GM23338 (cell line): ENCODE data around the gene SLC8A1. TPM values are rescaled to one million over a fixed set of nuclear protein-coding genes. Genes with fewer than 3 reads are reported as not detected.

Source experiments
- ATAC-seq: fragments of 200-7000 bp; cut with Tn5 transposase; 3 replicates; pipeline ENCODE4 v1.9.1; 2020
- DNase-seq: peaks from one replicate; pipeline ENCODE4 v3.0.0-alpha.2; 2015; ENCODE audit warnings: low spot score
- H2AFZ ChIP-seq: fragments of 200-600 bp; sonication (generic); 2 replicates; pipeline ENCODE4 v1.8.0; 2016; ENCODE audit warnings: antibody characterized with exemption, mild to moderate bottlenecking, moderate library complexity
- H3F3A ChIP-seq: fragments of 200-600 bp; sonication (generic); replicated peaks from 2 replicates; pipeline ENCODE4 v1.8.0; 2017; ENCODE audit warnings: antibody characterized with exemption, mixed run types, low read depth
- H3K27ac ChIP-seq: fragments of 200-600 bp; sonication (generic); 2 replicates; pipeline ENCODE4 v1.6.1; 2016; ENCODE audit warnings: low read depth
- H3K27me3 ChIP-seq: fragments of 200-600 bp; sonication (generic); 2 replicates; pipeline ENCODE4 v1.8.0; 2016; ENCODE audit warnings: mild to moderate bottlenecking, mixed run types, moderate library complexity; ENCODE audit not compliant: insufficient read depth
- H3K36me3 ChIP-seq: fragments of 200-600 bp; sonication (generic); 2 replicates; pipeline ENCODE4 v1.8.0; 2016; ENCODE audit warnings: mild to moderate bottlenecking; ENCODE audit not compliant: insufficient read depth
- H3K4me1 ChIP-seq: fragments of 200-600 bp; sonication (generic); 2 replicates; pipeline ENCODE4 v1.8.0; 2016; ENCODE audit warnings: mild to moderate bottlenecking, moderate library complexity; ENCODE audit not compliant: insufficient read depth
- H3K4me2 ChIP-seq: fragments of 200-600 bp; sonication (generic); 2 replicates; pipeline ENCODE4 v1.7.1; 2017; ENCODE audit warnings: mixed run types
- H3K4me3 ChIP-seq: fragments of 200-600 bp; sonication (generic); 2 replicates; pipeline ENCODE4 v1.6.1; 2016; ENCODE audit warnings: mixed run types
- H3K79me2 ChIP-seq: fragments of 200-600 bp; sonication (generic); replicated peaks from 2 replicates; pipeline ENCODE4 v1.8.0; 2017; ENCODE audit warnings: mild to moderate bottlenecking; ENCODE audit not compliant: insufficient read depth
- H3K9me2 ChIP-seq: fragments of 200-600 bp; sonication (generic); 2 replicates; pipeline ENCODE4 v1.8.0; 2017; ENCODE audit not compliant: insufficient read depth
- H4K20me1 ChIP-seq: fragments of 200-600 bp; sonication (generic); replicated peaks from 2 replicates; pipeline ENCODE4 v1.8.0; 2017; ENCODE audit warnings: mild to moderate bottlenecking; ENCODE audit not compliant: insufficient read depth
- H3K27ac Mint-ChIP-seq: 2 replicates; pipeline ENCODE4 v1.8.0; 2020; ENCODE audit warnings: inconsistent platforms, mild to moderate bottlenecking, moderate library complexity, mixed read lengths
- H3K27me3 Mint-ChIP-seq: 3 replicates; pipeline ENCODE4 v1.8.0; 2022; ENCODE audit warnings: low read depth, mild to moderate bottlenecking, moderate library complexity, mixed read lengths, inconsistent platforms; ENCODE audit not compliant: insufficient read depth, poor library complexity
- H3K36me3 Mint-ChIP-seq: 3 replicates; pipeline ENCODE4 v1.8.0; 2021; ENCODE audit warnings: low read depth, mild to moderate bottlenecking, inconsistent platforms, moderate library complexity, mixed read lengths
- H3K4me1 Mint-ChIP-seq: 3 replicates; pipeline ENCODE4 v1.8.0; 2020; ENCODE audit warnings: mild to moderate bottlenecking, inconsistent platforms, mixed read lengths
- H3K4me3 Mint-ChIP-seq: 3 replicates; pipeline ENCODE4 v1.8.0; 2021; ENCODE audit warnings: moderate library complexity, mild to moderate bottlenecking, inconsistent platforms, mixed read lengths
- H3K9me3 Mint-ChIP-seq: 3 replicates; pipeline ENCODE4 v1.8.0; 2020; ENCODE audit warnings: moderate library complexity, mild to moderate bottlenecking, inconsistent platforms, mixed read lengths
- CREB1 ChIP-seq: fragments of 250-450 bp; sonication (Bioruptor Pico); IDR thresholded peaks from 2 replicates; pipeline ENCODE4 v1.5.0; 2020; ENCODE audit warnings: low read depth, mild to moderate bottlenecking, moderate library complexity
- EZH2 ChIP-seq: fragments of 200-600 bp; sonication (generic); IDR thresholded peaks from one replicate; pipeline ENCODE4 v1.8.0; 2017; ENCODE audit warnings: antibody characterized with exemption, mild to moderate bottlenecking, low read depth; ENCODE audit not compliant: unreplicated experiment
- EZH2phosphoT487 ChIP-seq: fragments of 200-600 bp; sonication (generic); IDR thresholded peaks from one replicate; pipeline ENCODE4 v1.8.1; 2018; ENCODE audit warnings: antibody characterized with exemption; ENCODE audit not compliant: unreplicated experiment
- JUNB ChIP-seq: IDR thresholded peaks from one replicate; pipeline ENCODE4 v1.6.1; 2016; ENCODE audit warnings: antibody characterized with exemption; ENCODE audit not compliant: unreplicated experiment
- POLR2AphosphoS5 ChIP-seq: IDR thresholded peaks from 2 replicates; pipeline ENCODE4 v1.6.1; 2016; ENCODE audit warnings: antibody characterized with exemption, low read depth
- STAT1 ChIP-seq: IDR thresholded peaks from one replicate; pipeline ENCODE4 v1.6.1; 2016; ENCODE audit warnings: antibody characterized with exemption; ENCODE audit not compliant: unreplicated experiment
- ZNF114 ChIP-seq: fragments of 250-450 bp; sonication (Bioruptor Pico); IDR thresholded peaks from 2 replicates; pipeline ENCODE4 v1.5.0; 2020; ENCODE audit warnings: mild to moderate bottlenecking, moderate library complexity
- ZNF331 ChIP-seq: fragments of 250-450 bp; sonication (Bioruptor Pico); IDR thresholded peaks from 2 replicates; pipeline ENCODE4 v1.5.0; 2020; ENCODE audit warnings: low read depth, mild to moderate bottlenecking, moderate library complexity
- ZNF462 ChIP-seq: fragments of 250-450 bp; sonication (Bioruptor Pico); IDR thresholded peaks from 2 replicates; pipeline ENCODE4 v1.5.0; 2020; ENCODE audit warnings: mild to moderate bottlenecking, moderate library complexity
- polyA plus RNA-seq: library from polyadenylated mRNA; unstranded; fragments of >200 nt; fragmentation: Nextera tagmentation; extraction: Ambion mirVana; gene quantifications from 2 replicates; pipeline ENCODE4 v1.2.1, GENCODE V29; 2016
- total RNA-seq: library from RNA; depleted of rRNA; stranded (reverse); fragments of >200 nt; shearing (Covaris generic); gene quantifications from 2 replicates; pipeline ENCODE4 v1.2.3, GENCODE V29; 2014
- TF ChIP-seq, protein P1 (sequence below): IDR thresholded peaks from one replicate; pipeline ENCODE4 v1.6.1; 2018; ENCODE audit warnings: antibody characterized with exemption; ENCODE audit not compliant: unreplicated experiment
- TF ChIP-seq, protein P2 (sequence below): IDR thresholded peaks from 2 replicates; pipeline ENCODE4 v1.6.1; 2016; ENCODE audit warnings: antibody characterized with exemption

SLC8A1 gene
- total and polyA plus RNA-seq, 2 experiments from 2014 or later = 2.5 to 3.3 TPM

DNA sequence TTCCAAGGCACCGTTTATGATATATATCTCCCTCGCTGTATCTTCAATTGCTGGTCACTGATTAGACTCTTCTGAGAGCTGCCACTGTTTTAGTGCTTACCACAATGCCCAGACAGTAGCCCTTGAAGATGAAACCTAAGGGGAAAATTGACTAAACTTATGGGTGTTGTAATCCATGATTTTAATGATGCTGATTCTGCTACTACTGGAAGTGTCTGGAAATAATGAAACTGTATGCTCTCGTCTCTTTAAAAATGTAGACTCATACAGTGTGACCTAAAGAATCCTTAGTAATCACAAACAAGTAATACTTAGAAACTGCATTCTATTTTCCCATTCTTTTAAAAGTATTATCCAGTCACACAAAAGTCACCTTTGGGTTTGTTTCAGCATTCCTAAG, 5.5 kb upstream of the SLC8A1 start:
- no peaks in the 10 kb centered on the region; the same call in 2 of the 3 replicates for H3K36me3 Mint-ChIP-seq
- H3K4me2 ChIP-seq = no peak overlapping the region
- DNase-seq (no peak), ATAC-seq (no peak)
- peaks cover 36% of the 10 kb centered on the region for H3K4me1 ChIP-seq
- peaks cover 18% of the 10 kb centered on the region for H3K4me1 Mint-ChIP-seq
- H4K20me1 ChIP-seq = no peaks in the 10 kb centered on the region
- H3K4me3 ChIP-seq = no peak overlapping the region
- H3K36me3 ChIP-seq = no peaks in the 10 kb centered on the region
- H3K27ac ChIP-seq = no peak overlapping the region
- TF ChIP-seq ZNF331 (no peak), POLR2AphosphoS5 (no peak), STAT1 (no peak), CREB1 (no peak), ZNF462 (no peak), JUNB (no peak), ZNF114 (no peak), EZH2 (no peak), EZH2phosphoT487 (no peak)
- TF ChIP-seq, protein P1, sequence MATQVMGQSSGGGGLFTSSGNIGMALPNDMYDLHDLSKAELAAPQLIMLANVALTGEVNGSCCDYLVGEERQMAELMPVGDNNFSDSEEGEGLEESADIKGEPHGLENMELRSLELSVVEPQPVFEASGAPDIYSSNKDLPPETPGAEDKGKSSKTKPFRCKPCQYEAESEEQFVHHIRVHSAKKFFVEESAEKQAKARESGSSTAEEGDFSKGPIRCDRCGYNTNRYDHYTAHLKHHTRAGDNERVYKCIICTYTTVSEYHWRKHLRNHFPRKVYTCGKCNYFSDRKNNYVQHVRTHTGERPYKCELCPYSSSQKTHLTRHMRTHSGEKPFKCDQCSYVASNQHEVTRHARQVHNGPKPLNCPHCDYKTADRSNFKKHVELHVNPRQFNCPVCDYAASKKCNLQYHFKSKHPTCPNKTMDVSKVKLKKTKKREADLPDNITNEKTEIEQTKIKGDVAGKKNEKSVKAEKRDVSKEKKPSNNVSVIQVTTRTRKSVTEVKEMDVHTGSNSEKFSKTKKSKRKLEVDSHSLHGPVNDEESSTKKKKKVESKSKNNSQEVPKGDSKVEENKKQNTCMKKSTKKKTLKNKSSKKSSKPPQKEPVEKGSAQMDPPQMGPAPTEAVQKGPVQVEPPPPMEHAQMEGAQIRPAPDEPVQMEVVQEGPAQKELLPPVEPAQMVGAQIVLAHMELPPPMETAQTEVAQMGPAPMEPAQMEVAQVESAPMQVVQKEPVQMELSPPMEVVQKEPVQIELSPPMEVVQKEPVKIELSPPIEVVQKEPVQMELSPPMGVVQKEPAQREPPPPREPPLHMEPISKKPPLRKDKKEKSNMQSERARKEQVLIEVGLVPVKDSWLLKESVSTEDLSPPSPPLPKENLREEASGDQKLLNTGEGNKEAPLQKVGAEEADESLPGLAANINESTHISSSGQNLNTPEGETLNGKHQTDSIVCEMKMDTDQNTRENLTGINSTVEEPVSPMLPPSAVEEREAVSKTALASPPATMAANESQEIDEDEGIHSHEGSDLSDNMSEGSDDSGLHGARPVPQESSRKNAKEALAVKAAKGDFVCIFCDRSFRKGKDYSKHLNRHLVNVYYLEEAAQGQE = no peak
- TF ChIP-seq, protein P2, sequence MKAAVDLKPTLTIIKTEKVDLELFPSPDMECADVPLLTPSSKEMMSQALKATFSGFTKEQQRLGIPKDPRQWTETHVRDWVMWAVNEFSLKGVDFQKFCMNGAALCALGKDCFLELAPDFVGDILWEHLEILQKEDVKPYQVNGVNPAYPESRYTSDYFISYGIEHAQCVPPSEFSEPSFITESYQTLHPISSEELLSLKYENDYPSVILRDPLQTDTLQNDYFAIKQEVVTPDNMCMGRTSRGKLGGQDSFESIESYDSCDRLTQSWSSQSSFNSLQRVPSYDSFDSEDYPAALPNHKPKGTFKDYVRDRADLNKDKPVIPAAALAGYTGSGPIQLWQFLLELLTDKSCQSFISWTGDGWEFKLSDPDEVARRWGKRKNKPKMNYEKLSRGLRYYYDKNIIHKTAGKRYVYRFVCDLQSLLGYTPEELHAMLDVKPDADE = no peak
- no peaks in the 10 kb centered on the region for H3K79me2 ChIP-seq
- no peaks in the 10 kb centered on the region for H3K9me2 ChIP-seq
- H3K27me3 ChIP-seq = peaks cover 17% of the 10 kb centered on the region
- H3F3A ChIP-seq = peaks cover 5% of the 10 kb centered on the region; the same call in 1 of the 2 replicates
- H3K27me3 Mint-ChIP-seq = peaks cover 10% of the 10 kb centered on the region
- H3K27ac Mint-ChIP-seq = no peak overlapping the region
- no peak overlapping the region for H2AFZ ChIP-seq
- H3K9me3 Mint-ChIP-seq = no peaks in the 10 kb centered on the region
- no peak overlapping the region for H3K4me3 Mint-ChIP-seq
